WTC11 (cell line): Measurements from ENCODE around the gene UNC119. TPM values are rescaled to one million over a fixed set of nuclear protein-coding genes. Genes with fewer than 3 reads are reported as not detected.

ENCODE experiments used
- ATAC-seq: fragments of 200-7000 bp; cut with Tn5 transposase; 2 replicates; pipeline ENCODE4 v1.10.0; 2021; ENCODE audit warnings: mild to moderate bottlenecking, moderate library complexity
- CTCF ChIA-PET: fragments of 300-600 bp; sonication (Branson Sonifier 250); formaldehyde crosslinking; loops from one replicate; lab custom pipeline; 2021; ENCODE audit warnings: antibody characterized with exemption; lab: Charles Lee
- POLR2A ChIA-PET: fragments of 350-600 bp; sonication (Branson Sonifier 250); formaldehyde crosslinking; loops from one replicate; lab custom pipeline; 2021; ENCODE audit warnings: antibody characterized with exemption; lab: Charles Lee
- DNase-seq: peaks from one replicate; pipeline ENCODE4 v3.0.0; 2021; ENCODE audit warnings: low spot score
- H3K27ac Mint-ChIP-seq: 2 replicates; pipeline ENCODE4 v1.8.0; 2021; ENCODE audit warnings: mixed read lengths
- H3K27me3 Mint-ChIP-seq: 2 replicates; pipeline ENCODE4 v1.8.0; 2021; ENCODE audit warnings: low read depth, mild to moderate bottlenecking, moderate library complexity, mixed read lengths
- H3K36me3 Mint-ChIP-seq: 2 replicates; pipeline ENCODE4 v1.8.0; 2021; ENCODE audit warnings: mixed read lengths
- H3K4me1 Mint-ChIP-seq: 2 replicates; pipeline ENCODE4 v1.8.0; 2022; ENCODE audit warnings: mixed read lengths
- H3K4me3 Mint-ChIP-seq: 2 replicates; pipeline ENCODE4 v1.8.0; 2021; ENCODE audit warnings: mild to moderate bottlenecking, moderate library complexity, mixed read lengths
- H3K9me3 Mint-ChIP-seq: 2 replicates; pipeline ENCODE4 v1.8.0; 2021; ENCODE audit warnings: mixed read lengths
- ATF1 ChIP-seq: sonication (generic); formaldehyde crosslinking; IDR thresholded peaks from 2 replicates; pipeline ENCODE4 v1.8.1; 2023; ENCODE audit warnings: mild to moderate bottlenecking, moderate library complexity, missing genetic modification reagents
- ATF2 ChIP-seq: sonication (generic); formaldehyde crosslinking; IDR thresholded peaks from 2 replicates; pipeline ENCODE4 v1.8.1; 2022; ENCODE audit warnings: low read depth, missing genetic modification reagents, borderline replicate concordance
- ATF3 ChIP-seq: sonication (generic); formaldehyde crosslinking; conservative IDR thresholded peaks from 2 replicates; pipeline ENCODE4 v1.8.1; 2022; ENCODE audit warnings: mild to moderate bottlenecking, missing genetic modification reagents
- CREM ChIP-seq: sonication (generic); formaldehyde crosslinking; IDR thresholded peaks from 2 replicates; pipeline ENCODE4 v1.8.1; 2022; ENCODE audit warnings: mild to moderate bottlenecking, missing genetic modification reagents, moderate library complexity
- CTCF ChIP-seq: fragments of 200-600 bp; IDR thresholded peaks from 2 replicates; pipeline ENCODE4 v1.8.0; 2022; ENCODE audit warnings: antibody characterized with exemption
- ETV6 ChIP-seq: sonication (generic); formaldehyde crosslinking; IDR thresholded peaks from 2 replicates; pipeline ENCODE4 v1.8.1; 2022; ENCODE audit warnings: mild to moderate bottlenecking, missing genetic modification reagents
- FOXJ3 ChIP-seq: sonication (generic); formaldehyde crosslinking; IDR thresholded peaks from 2 replicates; pipeline ENCODE4 v1.9.0; 2021; ENCODE audit warnings: missing genetic modification reagents, mild to moderate bottlenecking, borderline replicate concordance
- FOXK1 ChIP-seq: sonication (generic); formaldehyde crosslinking; IDR thresholded peaks from 2 replicates; pipeline ENCODE4 v1.8.0; 2022; ENCODE audit warnings: mild to moderate bottlenecking, moderate library complexity, missing genetic modification reagents
- GRHL2 ChIP-seq: fragments of 250-450 bp; sonication (Bioruptor Pico); IDR thresholded peaks from 2 replicates; pipeline ENCODE4 v1.8.0; 2022; ENCODE audit warnings: mild to moderate bottlenecking, moderate library complexity; ENCODE audit not compliant: insufficient replicate concordance, severe bottlenecking
- GTF2I ChIP-seq: fragments of 250-450 bp; sonication (Bioruptor Pico); conservative IDR thresholded peaks from 2 replicates; pipeline ENCODE4 v1.4.0; 2021; ENCODE audit warnings: mild to moderate bottlenecking
- KAT7 ChIP-seq: sonication (generic); formaldehyde crosslinking; IDR thresholded peaks from 2 replicates; pipeline ENCODE4 v1.8.1; 2023; ENCODE audit warnings: missing genetic modification reagents, mild to moderate bottlenecking, borderline replicate concordance
- MLX ChIP-seq: sonication (generic); formaldehyde crosslinking; IDR thresholded peaks from 2 replicates; pipeline ENCODE4 v1.8.1; 2023; ENCODE audit warnings: mild to moderate bottlenecking, missing genetic modification reagents, moderate library complexity
- NFATC4 ChIP-seq: fragments of 250-450 bp; sonication (Bioruptor Pico); IDR thresholded peaks from 2 replicates; pipeline ENCODE4 v1.9.0; 2021; ENCODE audit warnings: mild to moderate bottlenecking
- NR2C2 ChIP-seq: sonication (generic); formaldehyde crosslinking; IDR thresholded peaks from 2 replicates; pipeline ENCODE4 v1.8.0; 2022; ENCODE audit warnings: mild to moderate bottlenecking, missing genetic modification reagents
- PREB ChIP-seq: sonication (generic); formaldehyde crosslinking; IDR thresholded peaks from 2 replicates; pipeline ENCODE4 v1.8.1; 2022; ENCODE audit warnings: mild to moderate bottlenecking, missing genetic modification reagents, moderate library complexity, borderline replicate concordance
- RELA ChIP-seq: sonication (generic); formaldehyde crosslinking; IDR thresholded peaks from 2 replicates; pipeline ENCODE4 v1.8.1; 2022; ENCODE audit warnings: missing genetic modification reagents, mild to moderate bottlenecking, borderline replicate concordance
- SMAD3 ChIP-seq: sonication (generic); formaldehyde crosslinking; IDR thresholded peaks from 2 replicates; pipeline ENCODE4 v1.8.0; 2022; ENCODE audit warnings: missing genetic modification reagents, mild to moderate bottlenecking, borderline replicate concordance
- STAT6 ChIP-seq: sonication (generic); formaldehyde crosslinking; conservative IDR thresholded peaks from 2 replicates; pipeline ENCODE4 v1.8.1; 2023; ENCODE audit warnings: mild to moderate bottlenecking, low read depth, missing genetic modification reagents, moderate library complexity
- TCF7 ChIP-seq: sonication (generic); formaldehyde crosslinking; IDR thresholded peaks from 2 replicates; pipeline ENCODE4 v1.8.0; 2022; ENCODE audit warnings: mild to moderate bottlenecking, low read depth, missing genetic modification reagents, moderate library complexity
- ZNF138 ChIP-seq: sonication (generic); formaldehyde crosslinking; conservative IDR thresholded peaks from 2 replicates; pipeline ENCODE4 v1.8.1; 2022; ENCODE audit warnings: mild to moderate bottlenecking, moderate library complexity, missing genetic modification reagents
- ZNF423 ChIP-seq: fragments of 250-450 bp; sonication (Bioruptor Pico); IDR thresholded peaks from 2 replicates; pipeline ENCODE4 v2.1.2; 2022; ENCODE audit warnings: mild to moderate bottlenecking, moderate library complexity
- ZSCAN18 ChIP-seq: fragments of 250-450 bp; sonication (Bioruptor Pico); IDR thresholded peaks from 2 replicates; pipeline ENCODE4 v2.1.2; 2022; ENCODE audit warnings: mild to moderate bottlenecking, moderate library complexity
- total RNA-seq: library from RNA; stranded (reverse); gene quantifications from 3 replicates; pipeline ENCODE4 v1.2.3, GENCODE V29; 2021

The UNC119 gene
- total RNA-seq, 1 experiment from 2014 or later: 59.6 TPM

- TF ChIP-seq CTCF: no peak
- TF ChIP-seq TCF7 (CRISPR knock-in tag): no peak
- TF ChIP-seq RELA (CRISPR knock-in tag): no peak
- no peak for TF ChIP-seq PREB (CRISPR knock-in tag)
- TF ChIP-seq SMAD3 (CRISPR knock-in tag): no peak
- no peak for TF ChIP-seq ATF1 (CRISPR knock-in tag)
- TF ChIP-seq FOXJ3: no peak
- TF ChIP-seq ZNF138 (CRISPR knock-in tag): no peak
- TF ChIP-seq ZSCAN18 (CRISPR knock-in tag): no peak
- no peak for TF ChIP-seq ATF3 (CRISPR knock-in tag)
Measured at GRCh38 chr17:28505986-28506665, 46.3 kb downstream of the UNC119 start, which contains the start of gene FOXN1 (continued).

GRCh38 chr17:28503420-28503819 is 49.0 kb downstream of the UNC119 start:
- no peak overlapping the region for H3K27ac Mint-ChIP-seq
- DNase-seq: no peak
- no peaks in the 10 kb centered on the region for H3K9me3 Mint-ChIP-seq
- peaks cover 3% of the 10 kb centered on the region for H3K27me3 Mint-ChIP-seq
- no peaks in the 10 kb centered on the region for H3K36me3 Mint-ChIP-seq
- ChIA-PET CTCF (interaction anchor here (0.6 to 1.8 kb wide), 10 partner anchors 8 to 774 kb away, joined by 3 to 10 read pairs (median 4); partner anchors contain the start of genes ALDOC and PIGS), POLR2A (no interaction called here)
- H3K4me3 Mint-ChIP-seq: no peak overlapping the region
- H3K4me1 Mint-ChIP-seq: peaks cover 24% of the 10 kb centered on the region
- TF ChIP-seq TCF7 (CRISPR knock-in tag) (no peak), ATF1 (CRISPR knock-in tag) (no peak), ZNF423 (no peak), KAT7 (no peak), GRHL2 (CRISPR knock-in tag) (no peak), GTF2I (CRISPR knock-in tag) (no peak), CREM (CRISPR knock-in tag) (no peak), FOXK1 (no peak), NR2C2 (no peak)
- no peak for ATAC-seq

- Mint-ChIP-seq H3K36me3 (no peaks in the 10 kb centered on the region), H3K27ac (no peak overlapping the region), H3K4me3 (no peak overlapping the region), H3K9me3 (no peaks in the 10 kb centered on the region), H3K27me3 (no peaks in the 10 kb centered on the region), H3K4me1 (peaks cover 29% of the 10 kb centered on the region)
- ChIA-PET CTCF (interaction anchor here (0.6 kb wide), 1 partner anchor 75 kb away, joined by 5 read pairs; no protein-coding TSS in a partner anchor), POLR2A (no interaction called here)
- ATAC-seq: no peak
- DNase-seq: no peak
- TF ChIP-seq GTF2I (CRISPR knock-in tag): no peak
- TF ChIP-seq ATF2 (CRISPR knock-in tag): no peak
- no peak for TF ChIP-seq MLX
- TF ChIP-seq FOXJ3: no peak
- no peak for TF ChIP-seq STAT6
- no peak for TF ChIP-seq ETV6 (CRISPR knock-in tag)
- TF ChIP-seq NFATC4 (CRISPR knock-in tag): no peak
Measured at GRCh38 chr17:28501421-28502284, 50.8 kb downstream of the UNC119 start.
